ENCODE data around the gene ATP13A5.

ATP13A5 gene

GRCh38 chr3:193262707-193263106 lies 115.8 kb downstream of the ATP13A5 start:
- FAIRE-seq, result no peak
- DNase-seq (ENCODE audit: low spot score), result no peak

GRCh38 chr3:193261970-193262369 lies 116.6 kb downstream of the ATP13A5 start:
- no peak for DNase-seq (ENCODE audit: low spot score)

GRCh38 chr3:193253986-193254660 lies 124.4 kb downstream of the ATP13A5 start:
- no peak for FAIRE-seq
- no peak for DNase-seq (ENCODE audit: low spot score)

More at GRCh38 chr3:193261970-193262369, 116.6 kb downstream of the ATP13A5 start:
- no peak for FAIRE-seq

GRCh38 chr3:193250492-193250891 lies 128.1 kb downstream of the ATP13A5 start:
- no peak for DNase-seq (ENCODE audit: low spot score)
- FAIRE-seq, result no peak

DNA sequence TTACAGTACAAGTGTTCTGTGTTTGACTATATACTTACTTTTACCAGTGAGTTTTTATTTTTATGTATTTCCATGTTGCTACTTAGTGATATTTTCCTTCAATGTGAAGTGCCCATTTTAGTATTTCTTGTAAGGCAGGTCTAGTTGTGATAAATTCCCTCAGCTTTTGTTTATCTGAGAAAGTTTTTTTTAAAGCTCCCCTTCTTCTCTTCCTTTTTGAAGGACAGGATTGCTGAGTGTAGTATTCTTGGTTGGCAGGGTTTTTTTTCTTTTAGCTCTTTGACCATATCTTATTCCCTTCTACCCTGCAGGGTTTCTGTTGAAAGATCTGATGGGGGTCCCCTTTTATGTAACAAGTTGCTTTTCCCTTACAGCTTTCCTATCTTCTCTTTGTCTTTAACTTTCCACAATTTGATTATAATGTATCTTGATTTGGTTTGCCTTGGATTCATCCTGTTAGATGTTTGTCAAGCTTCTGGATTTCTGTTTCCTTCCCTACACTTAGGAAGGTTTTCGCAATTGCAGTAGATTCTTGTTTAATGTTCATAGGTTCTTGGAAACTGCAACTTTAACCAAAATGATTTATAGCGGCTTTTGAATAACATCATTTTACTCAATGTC lies 129.6 kb downstream of the ATP13A5 start:
- DNase-seq (ENCODE audit: low spot score) (no peak), FAIRE-seq (no peak)

- FAIRE-seq, result no peak
- no peak for DNase-seq (ENCODE audit: low spot score)
These were observed 135.0 kb downstream of the ATP13A5 start for GRCh38 chr3:193243571-193243970.

DNA sequence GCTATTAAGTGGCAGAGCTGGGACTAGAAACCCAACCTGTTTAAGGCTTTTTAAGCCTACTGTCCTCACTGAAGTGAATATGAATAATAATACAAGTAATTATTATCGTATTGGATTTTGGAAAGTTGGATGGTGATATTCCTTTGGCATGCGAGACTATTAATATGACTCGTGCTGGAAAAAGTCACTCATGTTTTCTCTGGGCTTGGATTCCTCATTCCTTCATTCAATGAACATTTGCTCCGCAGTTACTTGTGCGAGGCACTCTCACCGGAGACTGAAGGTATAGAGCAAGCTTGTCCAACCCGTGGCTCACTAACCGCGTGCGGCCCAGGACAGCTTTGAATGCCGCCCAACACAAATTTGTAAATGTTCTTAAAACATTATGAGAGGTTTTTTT lies 136.8 kb downstream of the ATP13A5 start:
- FAIRE-seq (no peak), DNase-seq (ENCODE audit: low spot score) (no peak)

- FAIRE-seq (peak; percentile 5), DNase-seq (ENCODE audit: low spot score) (peak; percentile 97)
These were observed 137.5 kb downstream of the ATP13A5 start, which contains the start of gene PLAAT1 for GRCh38 chr3:193240850-193241706. PLAAT1 (plus strand) TSS chr3:193241222; CDS start chr3:193255651, 14,429 bp downstream.

GRCh38 chr3:193240436-193240849 lies 138.1 kb downstream of the ATP13A5 start:
- DNase-seq (ENCODE audit: low spot score) (peak; percentile 33), FAIRE-seq (peak; percentile 86)

- DNase-seq (ENCODE audit: low spot score), result no peak
- no peak for FAIRE-seq
These were observed 141.5 kb downstream of the ATP13A5 start for GRCh38 chr3:193237030-193237429.

GRCh38 chr3:193236599-193236998 lies 142.0 kb downstream of the ATP13A5 start:
- DNase-seq (ENCODE audit: low spot score) (no peak), FAIRE-seq (no peak)

DNA sequence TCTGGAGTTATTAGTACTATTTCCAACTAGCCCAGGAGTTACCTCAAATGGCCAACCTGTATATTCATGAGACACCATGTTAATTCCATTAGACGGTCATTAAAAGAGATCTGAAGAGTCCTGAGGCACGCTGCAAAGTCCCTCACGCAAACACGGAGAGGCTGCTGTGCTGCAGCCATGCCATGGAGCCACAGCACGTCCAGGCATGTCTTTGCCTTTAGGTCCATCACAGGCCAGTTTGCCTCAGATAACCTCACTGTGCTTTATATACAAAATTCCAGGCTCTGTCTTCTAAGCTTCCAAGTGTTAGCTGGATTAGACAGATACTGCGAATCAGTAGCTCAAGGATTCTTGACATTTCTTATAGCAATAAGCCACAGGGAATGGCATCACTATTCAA lies 147.4 kb downstream of the ATP13A5 start:
- FAIRE-seq (no peak), DNase-seq (ENCODE audit: low spot score) (no peak)

DNA sequence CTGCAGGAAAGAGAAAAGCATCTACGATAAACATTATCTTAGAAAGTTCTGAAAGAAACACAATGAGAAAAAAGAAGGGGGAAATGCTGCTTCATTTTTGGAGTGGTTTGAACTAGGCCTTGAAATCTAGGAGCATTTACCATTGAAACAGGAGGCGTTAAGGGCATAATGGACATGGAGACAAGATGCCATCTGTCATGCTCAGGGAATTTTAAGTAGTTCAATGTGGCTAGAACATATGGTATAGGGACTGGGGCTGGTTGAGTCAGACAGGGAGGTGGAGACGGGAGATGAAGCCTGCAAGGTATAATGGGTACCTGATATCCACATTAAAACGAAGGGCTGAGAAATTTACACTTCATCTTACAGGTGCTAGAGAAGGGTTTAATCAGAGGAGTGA lies 147.9 kb downstream of the ATP13A5 start:
- DNase-seq (ENCODE audit: low spot score) (no peak), FAIRE-seq (no peak)

DNA sequence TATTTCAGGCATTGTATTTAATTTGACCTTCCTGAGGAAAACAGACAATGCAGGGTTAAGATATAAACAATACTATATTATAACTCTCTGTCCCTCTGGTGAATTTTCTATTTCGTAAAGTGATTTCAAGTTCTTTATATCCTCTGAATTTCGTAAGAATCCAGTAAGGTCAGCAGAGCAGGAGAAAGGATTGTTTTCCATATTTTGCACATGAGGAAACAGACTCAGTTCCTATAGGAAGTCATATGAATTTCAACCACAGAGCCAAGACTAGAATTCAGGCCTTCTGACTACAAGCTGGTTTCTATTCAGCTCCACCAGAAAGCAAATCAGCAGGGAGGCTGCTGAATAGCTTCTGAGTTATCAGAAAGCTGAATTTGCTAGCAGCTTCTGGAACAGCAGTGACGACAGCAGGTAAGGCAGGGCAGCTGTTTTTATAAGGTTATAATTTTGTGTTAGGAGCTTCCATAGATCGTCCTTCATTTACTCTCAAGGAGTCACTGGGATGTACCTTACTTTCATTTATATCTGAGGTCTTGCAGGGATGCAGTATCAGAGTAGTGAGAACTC lies 148.6 kb downstream of the ATP13A5 start:
- FAIRE-seq (no peak), DNase-seq (ENCODE audit: low spot score) (no peak)

GRCh38 chr3:193228206-193228605 lies 150.3 kb downstream of the ATP13A5 start:
- FAIRE-seq, result no peak
- no peak for DNase-seq (ENCODE audit: low spot score)

DNA sequence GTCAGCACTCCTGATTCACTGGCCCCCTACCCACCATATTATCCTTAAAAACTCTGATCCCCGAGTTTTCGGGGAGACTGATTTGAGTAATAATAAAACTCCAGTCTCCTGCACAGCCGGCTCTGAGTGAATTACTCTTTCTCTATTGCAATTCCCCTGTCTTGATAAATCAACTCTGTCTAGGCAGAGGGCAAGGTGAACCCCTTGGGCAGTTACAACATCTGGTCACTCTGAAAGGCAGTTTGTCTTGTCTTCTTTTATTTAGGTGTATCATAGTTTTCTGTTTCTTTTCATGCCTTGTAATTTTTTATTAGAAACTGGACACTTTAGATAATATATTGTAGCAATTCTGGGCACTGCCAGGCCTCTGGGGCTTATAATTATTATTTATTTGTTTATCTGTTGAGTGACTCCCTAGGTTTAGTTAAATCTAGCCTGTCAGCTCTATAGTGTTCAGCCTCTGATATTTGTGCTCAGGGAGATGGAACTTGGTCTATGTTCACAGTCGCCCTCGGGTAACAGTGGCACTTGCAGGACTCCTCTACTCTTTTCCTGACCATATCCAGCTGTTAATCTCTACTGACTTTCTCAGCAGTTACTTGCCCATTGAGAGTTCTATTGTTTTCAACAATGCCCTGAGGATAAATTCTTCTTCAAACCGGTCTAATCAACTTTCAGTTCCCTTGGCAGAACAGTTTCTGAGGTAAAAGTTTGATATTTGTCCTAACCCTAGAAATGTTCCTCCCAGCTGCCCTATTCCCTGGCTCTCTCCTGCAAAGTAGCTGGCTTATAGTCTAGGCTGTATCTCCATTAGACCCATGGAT lies 153.0 kb downstream of the ATP13A5 start:
- FAIRE-seq, result no peak

More for the DNA sequence above, 153.0 kb downstream of the ATP13A5 start:
- DNase-seq (ENCODE audit: low spot score), result no peak
